ENCODE results near the gene FAM110D. TPM values are rescaled to one million over a fixed set of nuclear protein-coding genes. Genes with fewer than 3 reads are reported as not detected.

Gene FAM110D
- total RNA-seq, 2 donors from 2014 or later = 0.38 to 1.1 TPM

GRCh38 chr1:26142159-26142558 is 16.7 kb upstream of the FAM110D start:
- Mint-ChIP-seq H3K4me3 (no peak overlapping the region), H3K27me3 (ENCODE audit: insufficient read depth) (peaks cover 25% of the 10 kb centered on the region), H3K4me1 (peaks cover 6% of the 10 kb centered on the region), H3K9me3 (no peaks in the 10 kb centered on the region), H3K36me3 (ENCODE audit: low read depth) (no peaks in the 10 kb centered on the region), H3K27ac (no peak overlapping the region)
- Histone ChIP-seq H3K27ac (ENCODE audit: low read depth, low read length) (no peak overlapping the region), H3K27me3 (ENCODE audit: control insufficient read depth, insufficient read depth, low read length, poor library complexity, severe bottlenecking) (peaks cover 9% of the 10 kb centered on the region), H3K36me3 (ENCODE audit: control insufficient read depth, insufficient read depth, low read length) (no peaks in the 10 kb centered on the region), H3K9ac (ENCODE audit: extremely low read depth, low read length, poor library complexity, severe bottlenecking) (no peak overlapping the region), H3K9me3 (ENCODE audit: control insufficient read depth, low read length) (no peaks in the 10 kb centered on the region), H3K4me1 (ENCODE audit: control insufficient read depth, insufficient read depth, low read length) (no peaks in the 10 kb centered on the region), H3K4me3 (ENCODE audit: low read length) (no peak overlapping the region)
- TF ChIP-seq, protein P1, sequence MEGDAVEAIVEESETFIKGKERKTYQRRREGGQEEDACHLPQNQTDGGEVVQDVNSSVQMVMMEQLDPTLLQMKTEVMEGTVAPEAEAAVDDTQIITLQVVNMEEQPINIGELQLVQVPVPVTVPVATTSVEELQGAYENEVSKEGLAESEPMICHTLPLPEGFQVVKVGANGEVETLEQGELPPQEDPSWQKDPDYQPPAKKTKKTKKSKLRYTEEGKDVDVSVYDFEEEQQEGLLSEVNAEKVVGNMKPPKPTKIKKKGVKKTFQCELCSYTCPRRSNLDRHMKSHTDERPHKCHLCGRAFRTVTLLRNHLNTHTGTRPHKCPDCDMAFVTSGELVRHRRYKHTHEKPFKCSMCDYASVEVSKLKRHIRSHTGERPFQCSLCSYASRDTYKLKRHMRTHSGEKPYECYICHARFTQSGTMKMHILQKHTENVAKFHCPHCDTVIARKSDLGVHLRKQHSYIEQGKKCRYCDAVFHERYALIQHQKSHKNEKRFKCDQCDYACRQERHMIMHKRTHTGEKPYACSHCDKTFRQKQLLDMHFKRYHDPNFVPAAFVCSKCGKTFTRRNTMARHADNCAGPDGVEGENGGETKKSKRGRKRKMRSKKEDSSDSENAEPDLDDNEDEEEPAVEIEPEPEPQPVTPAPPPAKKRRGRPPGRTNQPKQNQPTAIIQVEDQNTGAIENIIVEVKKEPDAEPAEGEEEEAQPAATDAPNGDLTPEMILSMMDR (conservative IDR thresholded peaks at IDR 0.05) = peak; percentile 29
- no peak for DNase-seq
- WGBS, 2 experiments (ENCODE audit: insufficient coverage in 1 of 2, insufficient read length in 1 of 2) = 91 to 92% methylated on average over 4 to 8 of the region's 8 CpGs

DNA sequence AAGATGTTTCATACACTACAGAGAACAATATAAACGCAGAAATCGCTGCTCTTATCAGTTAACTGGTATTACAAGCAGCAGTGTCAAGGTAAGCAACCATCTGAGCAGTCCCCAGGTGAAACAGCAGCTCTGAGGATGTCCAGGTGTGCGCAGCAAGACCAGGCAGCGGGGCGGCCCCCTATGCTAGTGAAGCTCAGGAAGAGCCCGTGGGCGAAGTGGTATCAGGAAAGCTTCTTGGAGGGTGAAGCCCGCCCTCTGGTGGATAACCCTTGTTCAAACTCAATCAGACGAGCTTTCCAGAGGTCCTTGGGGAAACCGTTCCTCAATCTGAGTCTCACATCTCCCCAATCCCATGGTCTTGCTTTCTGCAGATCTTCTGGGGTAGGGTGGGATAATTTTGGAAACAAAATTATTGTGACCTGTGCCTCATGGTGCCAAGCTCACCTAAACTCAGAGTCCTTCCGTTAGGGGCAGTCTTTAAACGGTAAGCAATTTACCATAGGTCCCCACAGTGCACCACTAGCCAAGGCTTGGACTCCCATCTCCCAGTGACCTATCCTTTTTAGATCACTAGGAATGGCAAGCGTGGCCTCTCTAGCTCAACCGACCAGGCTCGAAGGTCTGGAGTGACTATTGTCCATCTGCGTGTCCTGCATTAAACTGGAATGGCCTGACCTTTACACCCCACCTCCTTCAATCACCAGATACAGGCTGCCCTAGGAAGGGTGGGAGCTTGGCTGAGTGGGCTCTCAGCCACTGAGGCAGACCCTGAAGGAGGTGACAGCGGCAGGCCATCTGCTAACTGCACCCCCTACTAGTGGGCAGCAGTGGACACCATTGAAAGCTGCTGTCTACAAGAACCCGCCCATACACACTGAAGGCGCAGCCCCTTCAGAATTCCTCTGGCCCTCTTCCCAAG is 13.6 kb upstream of the FAM110D start:
- WGBS, 2 experiments (ENCODE audit: insufficient coverage in 1 of 2, insufficient read length in 1 of 2) = 38 to 50% methylated on average over 4 to 19 of the region's 19 CpGs
- H3K9ac ChIP-seq (ENCODE audit: extremely low read depth, low read length, poor library complexity, severe bottlenecking) = no peak overlapping the region
- peaks cover 9% of the 10 kb centered on the region for H3K27me3 ChIP-seq (ENCODE audit: control insufficient read depth, insufficient read depth, low read length, poor library complexity, severe bottlenecking)
- H3K9me3 ChIP-seq (ENCODE audit: control insufficient read depth, low read length) = no peaks in the 10 kb centered on the region
- no peak overlapping the region for H3K27ac Mint-ChIP-seq
- no peaks in the 10 kb centered on the region for H3K4me1 ChIP-seq (ENCODE audit: control insufficient read depth, insufficient read depth, low read length)
- no peaks in the 10 kb centered on the region for H3K36me3 Mint-ChIP-seq (ENCODE audit: low read depth)
- TF ChIP-seq, protein P1 (conservative IDR thresholded peaks at IDR 0.05) = peak; percentile 87
- H3K9me3 Mint-ChIP-seq = no peaks in the 10 kb centered on the region
- no peaks in the 10 kb centered on the region for H3K4me1 Mint-ChIP-seq
- peaks cover 51% of the 10 kb centered on the region for H3K27me3 Mint-ChIP-seq (ENCODE audit: insufficient read depth)
- no peak overlapping the region for H3K27ac ChIP-seq (ENCODE audit: low read depth, low read length)
- peak; percentile 93 for DNase-seq
- H3K4me3 ChIP-seq (ENCODE audit: low read length) = no peak overlapping the region
- no peaks in the 10 kb centered on the region for H3K36me3 ChIP-seq (ENCODE audit: control insufficient read depth, insufficient read depth, low read length)
- H3K4me3 Mint-ChIP-seq = no peak overlapping the region

- no peak for DNase-seq
- H3K4me3 ChIP-seq (ENCODE audit: low read length) = no peak overlapping the region
- no peaks in the 10 kb centered on the region for H3K9me3 ChIP-seq (ENCODE audit: control insufficient read depth, low read length)
- peaks cover 9% of the 10 kb centered on the region for H3K27me3 ChIP-seq (ENCODE audit: control insufficient read depth, insufficient read depth, low read length, poor library complexity, severe bottlenecking)
- no peak overlapping the region for H3K9ac ChIP-seq (ENCODE audit: extremely low read depth, low read length, poor library complexity, severe bottlenecking)
- no peaks in the 10 kb centered on the region for H3K36me3 ChIP-seq (ENCODE audit: control insufficient read depth, insufficient read depth, low read length)
- no peak overlapping the region for H3K4me3 Mint-ChIP-seq
- peaks cover 55% of the 10 kb centered on the region for H3K27me3 Mint-ChIP-seq (ENCODE audit: insufficient read depth)
- no peaks in the 10 kb centered on the region for H3K4me1 Mint-ChIP-seq
- WGBS, 2 experiments (ENCODE audit: insufficient coverage in 1 of 2, insufficient read length in 1 of 2) = 67% methylated on average over 6 of the region's 6 CpGs
- H3K27ac ChIP-seq (ENCODE audit: low read depth, low read length) = no peak overlapping the region
- no peaks in the 10 kb centered on the region for H3K4me1 ChIP-seq (ENCODE audit: control insufficient read depth, insufficient read depth, low read length)
- TF ChIP-seq, protein P1 (conservative IDR thresholded peaks at IDR 0.05) = no peak
- H3K27ac Mint-ChIP-seq = no peak overlapping the region
- no peaks in the 10 kb centered on the region for H3K36me3 Mint-ChIP-seq (ENCODE audit: low read depth)
- no peaks in the 10 kb centered on the region for H3K9me3 Mint-ChIP-seq
Measured at GRCh38 chr1:26145960-26146294, 13.0 kb upstream of the FAM110D start.
